ENCODE measurements around the gene CEMIP2.

Gene CEMIP2

GRCh38 chr9:71795097-71795813 is 26.9 kb upstream of the CEMIP2 start:
- no peak overlapping the region for H3K27ac ChIP-seq (ENCODE audit: low read depth, low read length)
- no peaks in the 10 kb centered on the region for H3K9me3 ChIP-seq (ENCODE audit: control insufficient read depth, insufficient read depth, low read length)
- H3K9ac ChIP-seq (ENCODE audit: low read depth, low read length) = no peak overlapping the region
- no peaks in the 10 kb centered on the region for H3K36me3 ChIP-seq (ENCODE audit: control insufficient read depth, insufficient read depth, low read length)
- no peak overlapping the region for H3K4me3 ChIP-seq (ENCODE audit: low read depth, low read length)
- H3K4me1 ChIP-seq (ENCODE audit: control insufficient read depth, insufficient read depth, low read length) = no peaks in the 10 kb centered on the region
- H3K27me3 ChIP-seq (ENCODE audit: control insufficient read depth, insufficient read depth, low read length) = no peaks in the 10 kb centered on the region

GRCh38 chr9:71793386-71794105 is 25.2 kb upstream of the CEMIP2 start:
- Histone ChIP-seq H3K27me3 (ENCODE audit: control insufficient read depth, insufficient read depth, low read length) (no peaks in the 10 kb centered on the region), H3K9me3 (ENCODE audit: control insufficient read depth, insufficient read depth, low read length) (no peaks in the 10 kb centered on the region), H3K27ac (ENCODE audit: low read depth, low read length) (peak overlapping the region; percentile 12), H3K36me3 (ENCODE audit: control insufficient read depth, insufficient read depth, low read length) (no peaks in the 10 kb centered on the region), H3K9ac (ENCODE audit: low read depth, low read length) (no peak overlapping the region), H3K4me3 (ENCODE audit: low read depth, low read length) (no peak overlapping the region), H3K4me1 (ENCODE audit: control insufficient read depth, insufficient read depth, low read length) (no peaks in the 10 kb centered on the region)

- H3K9me3 ChIP-seq (ENCODE audit: control insufficient read depth, insufficient read depth, low read length) = no peaks in the 10 kb centered on the region
- H3K4me3 ChIP-seq (ENCODE audit: low read depth, low read length) = no peak overlapping the region
- H3K27ac ChIP-seq (ENCODE audit: low read depth, low read length) = no peak overlapping the region
- no peaks in the 10 kb centered on the region for H3K27me3 ChIP-seq (ENCODE audit: control insufficient read depth, insufficient read depth, low read length)
- no peaks in the 10 kb centered on the region for H3K36me3 ChIP-seq (ENCODE audit: control insufficient read depth, insufficient read depth, low read length)
- no peak overlapping the region for H3K9ac ChIP-seq (ENCODE audit: low read depth, low read length)
- no peaks in the 10 kb centered on the region for H3K4me1 ChIP-seq (ENCODE audit: control insufficient read depth, insufficient read depth, low read length)
Observed at GRCh38 chr9:71791875-71792274, 23.6 kb upstream of the CEMIP2 start.

- no peaks in the 10 kb centered on the region for H3K27me3 ChIP-seq (ENCODE audit: control insufficient read depth, insufficient read depth, low read length)
- no peak overlapping the region for H3K27ac ChIP-seq (ENCODE audit: low read depth, low read length)
- no peaks in the 10 kb centered on the region for H3K36me3 ChIP-seq (ENCODE audit: control insufficient read depth, insufficient read depth, low read length)
- H3K4me1 ChIP-seq (ENCODE audit: control insufficient read depth, insufficient read depth, low read length) = no peaks in the 10 kb centered on the region
- no peak overlapping the region for H3K4me3 ChIP-seq (ENCODE audit: low read depth, low read length)
- no peak overlapping the region for H3K9ac ChIP-seq (ENCODE audit: low read depth, low read length)
- H3K9me3 ChIP-seq (ENCODE audit: control insufficient read depth, insufficient read depth, low read length) = no peaks in the 10 kb centered on the region
Observed at GRCh38 chr9:71790296-71790695, 22.0 kb upstream of the CEMIP2 start.

- Histone ChIP-seq H3K9me3 (ENCODE audit: control insufficient read depth, insufficient read depth, low read length) (no peaks in the 10 kb centered on the region), H3K27me3 (ENCODE audit: control insufficient read depth, insufficient read depth, low read length) (no peaks in the 10 kb centered on the region), H3K36me3 (ENCODE audit: control insufficient read depth, insufficient read depth, low read length) (no peaks in the 10 kb centered on the region), H3K4me3 (ENCODE audit: low read depth, low read length) (no peak overlapping the region), H3K4me1 (ENCODE audit: control insufficient read depth, insufficient read depth, low read length) (no peaks in the 10 kb centered on the region), H3K9ac (ENCODE audit: low read depth, low read length) (no peak overlapping the region), H3K27ac (ENCODE audit: low read depth, low read length) (no peak overlapping the region)
Observed at GRCh38 chr9:71783120-71783523, 14.8 kb upstream of the CEMIP2 start.

GRCh38 chr9:71781391-71781790 is 13.1 kb upstream of the CEMIP2 start:
- H3K4me3 ChIP-seq (ENCODE audit: low read depth, low read length) = no peak overlapping the region
- no peaks in the 10 kb centered on the region for H3K9me3 ChIP-seq (ENCODE audit: control insufficient read depth, insufficient read depth, low read length)
- no peak overlapping the region for H3K27ac ChIP-seq (ENCODE audit: low read depth, low read length)
- no peaks in the 10 kb centered on the region for H3K36me3 ChIP-seq (ENCODE audit: control insufficient read depth, insufficient read depth, low read length)
- no peaks in the 10 kb centered on the region for H3K4me1 ChIP-seq (ENCODE audit: control insufficient read depth, insufficient read depth, low read length)
- no peaks in the 10 kb centered on the region for H3K27me3 ChIP-seq (ENCODE audit: control insufficient read depth, insufficient read depth, low read length)
- H3K9ac ChIP-seq (ENCODE audit: low read depth, low read length) = no peak overlapping the region

- no peaks in the 10 kb centered on the region for H3K36me3 ChIP-seq (ENCODE audit: control insufficient read depth, insufficient read depth, low read length)
- no peaks in the 10 kb centered on the region for H3K9me3 ChIP-seq (ENCODE audit: control insufficient read depth, insufficient read depth, low read length)
- H3K4me3 ChIP-seq (ENCODE audit: low read depth, low read length) = no peak overlapping the region
- H3K27me3 ChIP-seq (ENCODE audit: control insufficient read depth, insufficient read depth, low read length) = no peaks in the 10 kb centered on the region
- no peak overlapping the region for H3K9ac ChIP-seq (ENCODE audit: low read depth, low read length)
- no peak overlapping the region for H3K27ac ChIP-seq (ENCODE audit: low read depth, low read length)
- no peaks in the 10 kb centered on the region for H3K4me1 ChIP-seq (ENCODE audit: control insufficient read depth, insufficient read depth, low read length)
Observed at GRCh38 chr9:71780953-71781352, 12.6 kb upstream of the CEMIP2 start.

GRCh38 chr9:71778085-71778484 is 9.8 kb upstream of the CEMIP2 start:
- H3K36me3 ChIP-seq (ENCODE audit: control insufficient read depth, insufficient read depth, low read length) = no peaks in the 10 kb centered on the region
- H3K27ac ChIP-seq (ENCODE audit: low read depth, low read length) = no peak overlapping the region

GRCh38 chr9:71774920-71775319 is 6.6 kb upstream of the CEMIP2 start:
- H3K9ac ChIP-seq (ENCODE audit: low read depth, low read length) = no peak overlapping the region
- no peak overlapping the region for H3K4me3 ChIP-seq (ENCODE audit: low read depth, low read length)
- no peak overlapping the region for H3K27ac ChIP-seq (ENCODE audit: low read depth, low read length)
- H3K36me3 ChIP-seq (ENCODE audit: control insufficient read depth, insufficient read depth, low read length) = no peaks in the 10 kb centered on the region
- H3K4me1 ChIP-seq (ENCODE audit: control insufficient read depth, insufficient read depth, low read length) = peaks cover 3% of the 10 kb centered on the region; the same call in 1 of the 2 replicates
- no peaks in the 10 kb centered on the region for H3K9me3 ChIP-seq (ENCODE audit: control insufficient read depth, insufficient read depth, low read length)
- 0 out of 2 replicates have a peak, but pooled peaks cover 6% of the 10 kb centered on the region for H3K27me3 ChIP-seq (ENCODE audit: control insufficient read depth, insufficient read depth, low read length)

More at GRCh38 chr9:71778085-71778484, 9.8 kb upstream of the CEMIP2 start:
- Histone ChIP-seq H3K4me1 (ENCODE audit: control insufficient read depth, insufficient read depth, low read length) (no peaks in the 10 kb centered on the region), H3K9ac (ENCODE audit: low read depth, low read length) (no peak overlapping the region), H3K27me3 (ENCODE audit: control insufficient read depth, insufficient read depth, low read length) (no peaks in the 10 kb centered on the region), H3K9me3 (ENCODE audit: control insufficient read depth, insufficient read depth, low read length) (no peaks in the 10 kb centered on the region), H3K4me3 (ENCODE audit: low read depth, low read length) (no peak overlapping the region)

- Histone ChIP-seq H3K4me1 (ENCODE audit: control insufficient read depth, insufficient read depth, low read length) (peaks cover 7% of the 10 kb centered on the region; the same call in 1 of the 2 replicates), H3K36me3 (ENCODE audit: control insufficient read depth, insufficient read depth, low read length) (no peaks in the 10 kb centered on the region), H3K9me3 (ENCODE audit: control insufficient read depth, insufficient read depth, low read length) (no peaks in the 10 kb centered on the region), H3K9ac (ENCODE audit: low read depth, low read length) (no peak overlapping the region), H3K27me3 (ENCODE audit: control insufficient read depth, insufficient read depth, low read length) (0 out of 2 replicates have a peak, but pooled peaks cover 9% of the 10 kb centered on the region), H3K27ac (ENCODE audit: low read depth, low read length) (no peak overlapping the region), H3K4me3 (ENCODE audit: low read depth, low read length) (no peak overlapping the region)
Observed at GRCh38 chr9:71772726-71773125, 4.4 kb upstream of the CEMIP2 start.

- H3K27ac ChIP-seq (ENCODE audit: low read depth, low read length) = no peak overlapping the region
Observed at GRCh38 chr9:71770170-71770569, 1.9 kb upstream of the CEMIP2 start.

More at GRCh38 chr9:71770170-71770569, 1.9 kb upstream of the CEMIP2 start:
- no peak overlapping the region for H3K9ac ChIP-seq (ENCODE audit: low read depth, low read length)
- H3K4me3 ChIP-seq (ENCODE audit: low read depth, low read length) = no peak overlapping the region
- H3K9me3 ChIP-seq (ENCODE audit: control insufficient read depth, insufficient read depth, low read length) = no peaks in the 10 kb centered on the region
- no peaks in the 10 kb centered on the region for H3K36me3 ChIP-seq (ENCODE audit: control insufficient read depth, insufficient read depth, low read length)
- peaks cover 21% of the 10 kb centered on the region for H3K4me1 ChIP-seq (ENCODE audit: control insufficient read depth, insufficient read depth, low read length)
- H3K27me3 ChIP-seq (ENCODE audit: control insufficient read depth, insufficient read depth, low read length) = 0 out of 2 replicates have a peak, but pooled peaks cover 9% of the 10 kb centered on the region
